Posterior vena cava (tissue), 2 donors: ENCODE measurements around the gene PDXDC1. TPM values are rescaled to one million over a fixed set of nuclear protein-coding genes. Genes with fewer than 3 reads are reported as not detected.
"Not testable (repeated sequence)": the region's sequence is repeated elsewhere in the genome, so short reads cannot be mapped to it uniquely, and the experiment has no call there.

ENCODE experiments used
- DNase-seq: peaks from one replicate; pipeline ENCODE4 v3.0.0-alpha.2; 2020; ENCODE audit warnings: low spot score
- intact Hi-C, 2 donors: fragments of 100-400 bp; cut with DNase I; formaldehyde crosslinking; loops; one replicate each; pipeline versions ENCODE4 v1.14.1 to v1.14.2; 2022 to 2023
- total RNA-seq, 2 donors: library from RNA; stranded (reverse); fragmentation: NEBNext Ultra II Directional; extraction: Animal tissue kit (Norgen Biotek cat#: 25700); gene quantifications; one replicate each; pipeline ENCODE4 v1.2.1, GENCODE V29; 2021
- donor health status: DM: yes; HTN: yes; CAD: no.
- donor health status: DM: yes; HTN: yes; CAD: no.

Gene PDXDC1
- total RNA-seq, 2 donors from 2014 or later = 63.9 to 72.9 TPM

- intact Hi-C loops = not testable (repeated sequence)
Measured at GRCh38 chr16:15093955-15094827, 119.4 kb downstream of the PDXDC1 start, which contains the start of gene RRN3. Gene RRN3 (minus strand): TSS chr16:15094272. CDS start chr16:15094233, 39 bp downstream.

DNA sequence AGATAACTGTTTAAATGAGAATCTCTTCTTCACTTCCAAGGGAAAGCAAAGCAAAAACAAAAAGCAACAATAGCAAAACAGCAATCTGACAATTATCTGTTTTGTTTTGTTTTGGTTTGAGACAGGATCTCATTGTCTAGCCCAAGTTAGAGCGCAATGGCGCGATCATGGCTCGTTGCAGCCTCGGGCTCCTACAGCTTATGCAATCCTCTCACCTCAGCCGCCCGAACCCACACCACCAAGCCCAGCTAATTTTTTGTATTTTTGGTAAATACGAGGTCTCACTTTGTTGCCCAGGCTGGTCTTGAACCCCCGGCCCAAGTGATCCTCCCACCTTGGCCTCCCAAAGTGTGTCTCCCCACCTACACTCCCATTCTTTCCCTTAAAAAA, 121.8 kb downstream of the PDXDC1 start:
- DNase-seq, intact Hi-C loops: not testable (repeated sequence)

More at GRCh38 chr16:15093955-15094827, 119.4 kb downstream of the PDXDC1 start, which contains the start of gene RRN3:
- peak; percentile 98 for DNase-seq

GRCh38 chr16:15099366-15099909, 124.6 kb downstream of the PDXDC1 start:
- intact Hi-C loops, DNase-seq: not testable (repeated sequence)

- intact Hi-C loops, DNase-seq: not testable (repeated sequence)
Measured at GRCh38 chr16:15100372-15100987, 125.7 kb downstream of the PDXDC1 start.

DNA sequence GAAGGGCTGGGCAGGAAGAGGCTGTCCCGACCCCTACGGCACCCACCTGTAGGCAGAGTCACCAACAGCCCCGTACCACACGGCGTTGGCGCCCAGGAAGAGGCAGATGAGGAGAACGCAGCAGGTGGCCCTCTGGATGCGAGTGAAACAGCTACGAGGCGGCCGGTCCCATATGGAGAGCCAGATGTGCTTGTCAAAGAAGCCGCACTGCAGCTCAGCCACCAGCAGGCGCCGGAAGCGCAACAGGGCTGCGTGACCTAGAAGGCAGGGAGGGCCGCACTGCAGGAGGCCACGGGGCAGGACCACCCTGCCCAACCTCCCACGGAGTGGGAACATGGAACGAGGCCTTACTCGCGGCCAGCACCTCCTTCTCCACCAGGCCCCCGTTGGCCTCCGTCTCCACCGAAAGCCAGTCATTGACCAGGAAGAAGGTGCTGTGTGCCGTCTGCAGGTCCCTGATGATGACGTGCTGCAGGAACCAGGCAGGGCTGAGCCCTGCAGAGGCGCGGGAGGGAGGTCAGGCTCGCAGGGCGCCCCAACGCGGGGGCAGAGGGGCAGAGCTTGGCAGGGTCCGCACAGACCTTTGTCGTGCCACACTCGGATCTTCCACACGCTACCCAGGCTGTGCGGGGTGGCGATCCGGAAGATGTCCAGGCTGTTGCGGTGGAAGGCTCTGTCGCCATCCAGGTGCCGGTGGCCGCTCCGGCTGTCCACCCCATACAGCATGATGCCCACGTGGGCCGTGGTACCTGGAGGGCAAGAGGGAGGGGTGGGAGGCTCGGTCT, 153.0 kb downstream of the PDXDC1 start:
- DNase-seq = peak; percentile 29
- intact Hi-C loops = not testable (repeated sequence)

DNA sequence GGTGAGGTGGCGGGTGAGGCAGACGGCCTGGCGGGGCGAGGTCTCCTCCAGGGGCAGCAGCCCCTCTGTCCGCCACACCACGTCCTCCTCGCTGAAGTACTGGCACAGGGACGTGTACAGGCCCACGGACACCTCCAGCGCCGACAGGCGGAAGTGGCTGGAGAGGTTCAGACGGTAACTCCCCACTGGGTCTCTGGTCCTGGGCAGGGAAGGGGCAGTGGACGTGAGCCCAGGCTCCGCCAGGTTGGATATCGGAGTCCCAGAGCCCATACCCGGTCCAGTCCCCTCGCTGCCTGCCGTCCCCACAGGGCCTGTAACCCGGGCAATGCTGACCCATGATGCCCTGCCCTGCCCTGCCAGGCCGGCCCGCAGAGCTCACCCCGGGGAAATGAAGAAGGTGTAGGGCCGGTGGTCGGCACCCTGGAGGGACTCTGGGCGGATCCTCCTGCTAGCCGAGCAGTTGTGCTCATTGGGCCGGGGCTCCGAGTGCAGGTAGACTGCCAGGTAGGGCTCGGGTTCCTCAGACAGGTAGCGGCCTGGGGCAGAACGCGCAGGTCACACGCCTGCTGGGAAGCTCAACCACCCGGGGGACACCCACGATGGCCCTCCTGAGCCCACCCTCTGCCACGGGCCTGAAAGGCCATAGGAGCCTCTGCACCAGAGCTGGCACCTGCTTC, 155.6 kb downstream of the PDXDC1 start:
- DNase-seq = peak; percentile 74
- intact Hi-C loops = not testable (repeated sequence)

DNA sequence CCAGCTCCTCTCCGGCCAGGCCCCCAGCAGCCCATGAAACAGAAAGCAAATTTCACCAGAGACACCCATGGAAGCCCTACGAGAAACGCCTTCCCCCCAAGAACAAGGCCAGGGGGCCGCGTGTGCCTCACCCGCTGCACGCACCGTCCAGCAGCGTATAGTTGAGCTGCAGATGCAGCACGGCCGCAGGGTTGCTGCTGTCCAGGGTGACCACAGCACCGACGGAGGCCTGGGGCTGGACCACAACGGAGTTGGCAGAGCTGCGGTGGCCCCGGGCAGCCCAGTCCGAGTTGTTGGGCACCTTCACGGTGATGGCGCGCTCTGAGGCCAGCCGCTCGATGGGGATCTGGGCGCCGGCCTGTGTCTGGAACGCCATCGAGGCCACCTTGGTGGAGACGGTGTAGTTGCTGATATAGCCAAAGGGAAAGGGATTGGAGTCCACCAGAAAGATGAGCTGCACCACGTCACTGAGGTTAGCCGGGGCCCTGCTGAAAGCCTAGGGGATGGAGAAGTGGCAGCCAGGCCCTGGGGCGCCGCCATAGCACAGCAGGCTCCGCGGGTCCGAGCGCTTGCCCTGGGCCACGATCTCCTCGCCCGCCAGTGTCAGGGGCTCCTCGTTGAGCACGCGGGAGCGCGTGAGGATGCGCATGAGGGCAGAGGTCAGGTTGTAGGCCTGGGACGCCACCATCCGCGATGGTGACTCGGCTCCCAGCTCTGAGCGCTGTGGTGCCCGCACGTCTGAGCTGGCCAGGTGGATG, 156.3 kb downstream of the PDXDC1 start:
- intact Hi-C loops = not testable (repeated sequence)
- peak; percentile 56 for DNase-seq

DNA sequence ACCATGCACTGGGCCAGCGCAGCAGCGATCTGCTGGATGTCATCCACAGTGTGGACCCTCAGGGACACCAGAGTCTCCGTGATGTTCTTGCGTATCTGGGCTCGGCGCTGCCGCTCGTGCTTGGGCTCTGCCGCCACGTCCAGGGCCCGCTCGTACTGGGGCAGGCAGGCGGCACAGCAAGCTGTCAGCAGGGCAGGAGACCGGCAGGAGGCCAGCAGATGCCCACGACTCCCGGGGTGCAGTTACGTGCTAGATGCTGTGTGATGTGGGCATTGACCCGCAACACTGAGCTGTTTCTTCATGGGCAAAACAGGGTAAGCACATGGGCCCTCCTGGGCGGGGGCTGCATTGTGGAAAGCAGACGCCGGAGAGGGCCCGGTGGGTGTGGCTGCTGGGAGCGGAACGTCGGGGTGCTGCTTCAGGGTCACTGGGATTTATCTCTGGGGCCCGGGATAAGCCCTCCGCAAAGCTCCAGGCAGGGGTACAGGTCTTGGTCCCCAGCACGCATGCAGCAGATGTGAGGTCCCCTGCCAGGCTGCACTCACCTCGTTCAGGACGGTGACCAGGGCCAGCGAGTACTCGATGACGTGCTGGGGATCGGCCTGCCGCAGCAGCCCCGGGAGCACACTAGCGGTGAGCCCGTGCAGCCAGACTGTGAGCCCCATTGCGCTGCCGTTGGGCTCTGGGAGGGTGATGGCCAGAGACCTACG, 158.0 kb downstream of the PDXDC1 start:
- peak; percentile 37 for DNase-seq
- intact Hi-C loops = not testable (repeated sequence)

DNA sequence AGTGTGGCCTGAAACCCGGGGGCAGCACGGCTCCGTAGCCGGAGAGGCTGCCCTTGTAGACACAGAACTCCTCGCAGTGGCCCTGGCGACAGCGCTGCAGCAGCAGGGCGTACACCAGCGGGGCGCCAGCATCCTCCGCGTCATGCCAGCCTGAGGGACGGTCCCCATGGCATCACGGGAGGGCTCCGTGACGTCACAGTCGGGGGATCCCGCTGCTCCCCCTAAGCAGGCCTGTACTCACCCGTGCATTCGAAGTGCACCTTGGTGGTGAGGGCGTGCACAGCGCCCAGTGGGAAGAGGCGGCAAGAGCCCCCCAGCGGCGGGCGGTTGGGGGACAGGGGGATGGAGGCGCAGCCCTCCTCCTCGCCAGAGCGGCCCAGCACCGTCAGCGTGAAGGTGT, 158.7 kb downstream of the PDXDC1 start:
- intact Hi-C loops = not testable (repeated sequence)

GRCh38 chr16:15134752-15135482, 160.1 kb downstream of the PDXDC1 start:
- DNase-seq = peak; percentile 28

More for the DNA sequence above, 158.7 kb downstream of the PDXDC1 start:
- peak; percentile 48 for DNase-seq

DNA sequence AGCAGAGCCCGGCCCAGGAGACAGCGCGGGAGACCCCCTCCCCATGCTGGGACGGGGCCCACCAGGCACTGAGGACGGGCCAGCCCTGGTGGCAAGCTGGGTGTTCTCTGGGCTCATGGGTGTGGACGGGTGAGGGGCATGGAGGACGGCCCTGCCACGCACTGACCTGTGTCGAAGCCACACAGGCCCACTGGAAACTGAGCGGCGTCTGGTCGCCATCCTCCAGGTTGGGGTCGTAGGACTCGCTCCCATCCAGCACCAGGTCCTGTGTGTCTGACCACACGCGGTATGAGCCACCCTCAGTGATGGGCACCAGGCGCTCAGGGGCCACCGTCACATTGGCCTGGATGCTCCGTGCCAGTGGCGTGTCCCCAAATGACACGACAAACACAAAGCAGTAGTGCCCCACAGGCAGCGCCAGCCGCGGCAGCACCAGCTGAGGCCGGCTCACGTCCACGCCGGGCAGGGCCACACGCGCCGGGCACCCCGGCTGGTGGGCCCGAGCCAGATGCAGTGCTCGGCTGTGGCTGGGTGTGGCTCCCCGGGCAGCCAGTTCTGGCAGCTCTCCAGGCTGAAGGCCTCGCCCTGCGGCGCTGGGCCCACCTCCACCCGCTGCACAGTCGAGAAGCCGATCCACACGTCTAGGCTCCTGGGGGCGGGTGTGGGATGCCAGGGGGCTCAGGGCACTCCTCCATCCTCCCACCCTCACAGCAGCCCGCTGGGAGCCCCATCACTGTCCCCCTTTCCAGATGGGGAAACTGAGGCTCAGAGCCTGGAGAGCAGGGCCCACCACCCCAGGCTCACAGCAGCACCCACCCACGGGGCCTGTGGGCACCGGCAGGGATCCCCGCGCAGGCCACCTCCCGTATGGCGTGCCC, 160.9 kb downstream of the PDXDC1 start:
- intact Hi-C loops = not testable (repeated sequence)
- peak; percentile 61 for DNase-seq

More at GRCh38 chr16:15134752-15135482, 160.1 kb downstream of the PDXDC1 start:
- intact Hi-C loops = not testable (repeated sequence)

DNA sequence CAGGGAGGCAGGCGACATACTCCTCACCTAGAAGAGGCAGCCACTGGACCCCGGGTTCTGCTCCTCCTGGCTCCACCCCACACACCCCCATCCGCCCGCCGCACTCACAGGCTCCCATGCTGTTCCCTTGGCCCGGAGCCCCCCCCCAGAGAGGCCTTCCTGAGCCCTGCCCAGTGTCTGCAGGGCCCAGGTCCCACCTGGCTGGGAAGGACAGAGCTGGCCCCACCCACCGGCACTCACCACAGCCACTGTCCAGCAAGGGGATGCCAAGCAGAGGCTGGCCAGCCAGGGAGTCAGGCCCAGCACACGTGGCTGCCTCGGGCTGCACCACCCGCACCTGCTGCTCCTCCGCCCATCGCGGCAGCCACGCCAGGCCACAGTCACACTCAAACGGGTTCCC, 162.7 kb downstream of the PDXDC1 start:
- intact Hi-C loops = not testable (repeated sequence)
- DNase-seq = peak; percentile 63

DNA sequence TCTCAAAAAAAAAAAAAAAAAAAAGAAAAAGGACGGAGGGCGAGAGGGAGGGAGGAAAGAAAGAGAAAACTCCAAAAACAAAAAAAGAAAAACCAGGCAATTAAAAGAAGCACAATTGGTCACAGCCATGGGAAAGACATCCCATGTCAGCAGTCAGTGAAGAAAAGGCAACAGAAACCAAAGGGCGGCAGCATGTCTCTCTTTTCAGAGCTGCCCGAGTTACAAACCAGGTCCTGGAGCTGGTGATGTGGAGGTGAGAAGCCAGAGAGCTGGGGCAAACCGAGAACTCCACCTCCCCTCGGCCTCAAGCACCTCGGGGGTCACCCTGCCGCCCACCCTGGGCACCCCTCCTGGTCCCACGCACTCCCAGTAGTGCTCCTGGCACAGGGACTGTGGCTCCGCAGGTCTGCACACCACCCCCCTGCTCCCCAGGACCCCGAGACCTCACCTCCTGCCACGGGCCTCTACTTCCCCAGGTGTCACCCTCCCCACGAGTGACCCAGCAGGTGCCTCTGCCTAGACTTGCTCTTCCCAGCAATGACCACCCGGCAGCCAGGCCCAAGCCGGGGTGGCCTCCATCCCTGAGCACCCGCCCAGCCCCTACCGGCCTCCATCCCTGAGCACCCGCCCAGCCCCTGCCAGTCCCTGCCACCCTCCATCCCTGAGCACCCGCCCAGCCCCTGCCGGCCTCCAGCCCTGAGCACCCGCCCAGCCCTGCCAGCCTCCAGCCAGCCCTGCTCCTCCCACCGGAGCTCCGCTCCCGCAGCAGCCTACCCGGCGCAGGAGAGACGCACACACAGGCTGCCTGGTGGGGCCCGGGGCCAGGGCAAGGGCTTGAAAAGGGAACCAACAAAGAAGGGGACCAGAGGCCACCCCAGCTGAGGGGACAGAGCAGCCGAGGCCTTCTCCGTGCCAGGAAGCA, 165.9 kb downstream of the PDXDC1 start:
- intact Hi-C loops, DNase-seq: not testable (repeated sequence)

- intact Hi-C loops = no loop called here
- no peak for DNase-seq
Measured at GRCh38 chr16:15141586-15141985, 166.8 kb downstream of the PDXDC1 start.
